ENCODE results near the gene XYLT1.

DNA sequence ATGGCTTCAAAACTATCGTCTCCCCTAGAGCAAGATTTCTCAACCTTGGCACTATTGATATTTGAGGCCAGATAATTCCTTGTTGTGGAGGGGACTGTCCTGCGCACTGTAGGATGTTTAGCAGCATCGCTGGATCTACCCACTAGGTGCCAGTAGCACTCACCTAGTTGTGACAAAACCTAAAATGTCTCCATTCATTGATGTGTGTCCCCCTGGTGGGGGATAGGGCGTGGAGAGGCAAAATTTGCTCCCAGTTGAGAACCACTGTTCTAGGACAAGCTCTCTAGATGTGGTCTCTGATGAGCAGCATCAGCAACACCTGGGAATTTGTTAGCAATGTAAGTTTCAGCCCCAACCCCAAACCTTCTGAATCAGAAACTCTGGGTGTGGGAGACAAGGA is 259.0 kb downstream of the XYLT1 start:
- TF ChIP-seq, protein P1, sequence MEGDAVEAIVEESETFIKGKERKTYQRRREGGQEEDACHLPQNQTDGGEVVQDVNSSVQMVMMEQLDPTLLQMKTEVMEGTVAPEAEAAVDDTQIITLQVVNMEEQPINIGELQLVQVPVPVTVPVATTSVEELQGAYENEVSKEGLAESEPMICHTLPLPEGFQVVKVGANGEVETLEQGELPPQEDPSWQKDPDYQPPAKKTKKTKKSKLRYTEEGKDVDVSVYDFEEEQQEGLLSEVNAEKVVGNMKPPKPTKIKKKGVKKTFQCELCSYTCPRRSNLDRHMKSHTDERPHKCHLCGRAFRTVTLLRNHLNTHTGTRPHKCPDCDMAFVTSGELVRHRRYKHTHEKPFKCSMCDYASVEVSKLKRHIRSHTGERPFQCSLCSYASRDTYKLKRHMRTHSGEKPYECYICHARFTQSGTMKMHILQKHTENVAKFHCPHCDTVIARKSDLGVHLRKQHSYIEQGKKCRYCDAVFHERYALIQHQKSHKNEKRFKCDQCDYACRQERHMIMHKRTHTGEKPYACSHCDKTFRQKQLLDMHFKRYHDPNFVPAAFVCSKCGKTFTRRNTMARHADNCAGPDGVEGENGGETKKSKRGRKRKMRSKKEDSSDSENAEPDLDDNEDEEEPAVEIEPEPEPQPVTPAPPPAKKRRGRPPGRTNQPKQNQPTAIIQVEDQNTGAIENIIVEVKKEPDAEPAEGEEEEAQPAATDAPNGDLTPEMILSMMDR (IDR thresholded peaks at IDR 0.05; ENCODE audit: low read depth, low read length, poor library complexity, severe bottlenecking), result peak; percentile 57
- no peak for TF ChIP-seq EZH2phosphoT487 (IDR thresholded peaks at IDR 0.05; ENCODE audit: borderline replicate concordance, low read length)

Measured in DOHH2 (cell line).